SU-DHL-6 (cell line): ENCODE measurements around the gene BLNK.
A peak's percentile ranks its signal among the peaks of the same experiment; 100 is the strongest.

ENCODE experiments used
- H2AFZ ChIP-seq: fragments of 200-600 bp; sonication (generic); 2 replicates; pipeline ENCODE4 v1.6.1; 2014; ENCODE audit warnings: low read depth, mild to moderate bottlenecking, moderate library complexity, mixed read lengths, antibody characterized with exemption, low read length; ENCODE audit not compliant: severe bottlenecking
- H3F3A ChIP-seq: fragments of 200-600 bp; shearing (Covaris generic); 2 replicates; pipeline ENCODE4 v1.6.0; 2016; ENCODE audit warnings: antibody characterized with exemption, mild to moderate bottlenecking; ENCODE audit not compliant: insufficient read depth
- H3K27ac ChIP-seq: fragments of 200-600 bp; sonication (generic); 2 replicates; pipeline ENCODE4 v1.5.1; 2016; ENCODE audit warnings: low read depth, mild to moderate bottlenecking, low read length, moderate library complexity, mixed read lengths
- H3K27me3 ChIP-seq: fragments of 200-600 bp; sonication (generic), shearing (Covaris generic); 2 replicates; pipeline ENCODE4 v1.6.0; 2014; ENCODE audit warnings: mild to moderate bottlenecking, low read length
- H3K36me3 ChIP-seq: fragments of 200-600 bp; sonication (generic); 2 replicates; pipeline ENCODE4 v1.6.1; 2014; ENCODE audit warnings: mild to moderate bottlenecking, low read length, mixed read lengths
- H3K4me2 ChIP-seq: fragments of 300-600, 200-600 bp; shearing (Covaris generic), sonication (generic); 2 replicates; pipeline ENCODE4 v1.6.0; 2014; ENCODE audit warnings: low read length, low read depth, mild to moderate bottlenecking; ENCODE audit not compliant: poor library complexity, severe bottlenecking
- H3K4me3 ChIP-seq: fragments of 200-600 bp; sonication (generic); 2 replicates; pipeline ENCODE4 v1.5.1; 2014; ENCODE audit warnings: antibody characterized with exemption, low read length, mild to moderate bottlenecking, mixed read lengths; ENCODE audit not compliant: insufficient read depth, poor library complexity, severe bottlenecking
- H3K79me2 ChIP-seq: fragments of 200-600 bp; sonication (generic); 2 replicates; pipeline ENCODE4 v1.6.1; 2014; ENCODE audit warnings: mild to moderate bottlenecking, low read length, moderate library complexity; ENCODE audit not compliant: insufficient read depth
- H3K9ac ChIP-seq: fragments of 200-600 bp; sonication (generic); 2 replicates; pipeline ENCODE4 v1.7.0; 2014; ENCODE audit warnings: mild to moderate bottlenecking, low read length
- H3K9me2 ChIP-seq: fragments of 200-600 bp; sonication (generic); replicated peaks from 2 replicates; pipeline ENCODE4 v1.6.1; 2014; ENCODE audit warnings: low read length; ENCODE audit not compliant: insufficient read depth
- H3K9me3 ChIP-seq: fragments of 200-600 bp; sonication (generic); 2 replicates; pipeline ENCODE4 v1.6.1; 2014; ENCODE audit warnings: low read length, mixed read lengths; ENCODE audit not compliant: insufficient read depth
- H4K20me1 ChIP-seq: fragments of 200-600 bp; sonication (generic); 2 replicates; pipeline ENCODE4 v1.6.1; 2014; ENCODE audit warnings: low read depth, mild to moderate bottlenecking, antibody characterized with exemption, low read length, moderate library complexity, mixed read lengths
- CTCF ChIP-seq: fragments of 200-600 bp; sonication (generic); IDR thresholded peaks from one replicate; pipeline ENCODE4 v1.5.1; 2017; ENCODE audit warnings: antibody characterized with exemption, mild to moderate bottlenecking, low read length, moderate library complexity; ENCODE audit not compliant: insufficient read depth, poor library complexity, severe bottlenecking
- EZH2phosphoT487 ChIP-seq: fragments of 200-600 bp; sonication (generic), shearing (Covaris generic); conservative IDR thresholded peaks from 2 replicates; pipeline ENCODE4 v1.6.1; 2018; ENCODE audit warnings: mild to moderate bottlenecking, antibody characterized with exemption, low read length, moderate library complexity, mixed read lengths

BLNK gene

GRCh38 chr10:96260014-96260413, 11.4 kb downstream of the BLNK start:
- Histone ChIP-seq H3F3A (peaks cover 5% of the 10 kb centered on the region; the same call in 1 of the 2 replicates), H3K36me3 (peaks cover 21% of the 10 kb centered on the region), H3K27me3 (no peaks in the 10 kb centered on the region), H3K27ac (peak overlapping the region; percentile 38), H3K4me2 (peak overlapping the region; percentile 27), H3K9me2 (no peaks in the 10 kb centered on the region), H2AFZ (no peak overlapping the region), H3K9ac (no peak overlapping the region), H3K4me3 (no peak overlapping the region), H3K79me2 (peaks cover 100% of the 10 kb centered on the region), H4K20me1 (peaks cover 13% of the 10 kb centered on the region; the same call in 1 of the 2 replicates), H3K9me3 (no peaks in the 10 kb centered on the region)
- TF ChIP-seq CTCF = no peak
- no peak for TF ChIP-seq EZH2phosphoT487

GRCh38 chr10:96259150-96259549, 12.2 kb downstream of the BLNK start:
- H3F3A ChIP-seq = peaks cover 5% of the 10 kb centered on the region; the same call in 1 of the 2 replicates
- H3K79me2 ChIP-seq = peaks cover 100% of the 10 kb centered on the region
- H3K4me3 ChIP-seq = no peak overlapping the region
- no peak overlapping the region for H3K9ac ChIP-seq
- peaks cover 13% of the 10 kb centered on the region; the same call in 1 of the 2 replicates for H4K20me1 ChIP-seq
- no peak overlapping the region for H3K27ac ChIP-seq
- H3K27me3 ChIP-seq = no peaks in the 10 kb centered on the region
- no peak overlapping the region for H3K4me2 ChIP-seq
- no peaks in the 10 kb centered on the region for H3K9me2 ChIP-seq
- no peak for TF ChIP-seq CTCF
- no peak for TF ChIP-seq EZH2phosphoT487
- H2AFZ ChIP-seq = no peak overlapping the region
- no peaks in the 10 kb centered on the region for H3K9me3 ChIP-seq
- H3K36me3 ChIP-seq = peaks cover 18% of the 10 kb centered on the region

- H3K27ac ChIP-seq = peak overlapping the region; percentile 20
- no peak overlapping the region for H2AFZ ChIP-seq
- H3K27me3 ChIP-seq = no peaks in the 10 kb centered on the region
- peaks cover 98% of the 10 kb centered on the region for H3K79me2 ChIP-seq
- H3K9me2 ChIP-seq = no peaks in the 10 kb centered on the region
- peaks cover 13% of the 10 kb centered on the region; the same call in 1 of the 2 replicates for H4K20me1 ChIP-seq
- H3K9ac ChIP-seq = no peak overlapping the region
- peaks cover 18% of the 10 kb centered on the region for H3K36me3 ChIP-seq
- H3K4me3 ChIP-seq = no peak overlapping the region
- H3K9me3 ChIP-seq = no peaks in the 10 kb centered on the region
- H3K4me2 ChIP-seq = no peak overlapping the region
- TF ChIP-seq CTCF (no peak), EZH2phosphoT487 (no peak)
- peaks cover 5% of the 10 kb centered on the region; the same call in 1 of the 2 replicates for H3F3A ChIP-seq
These were observed 13.4 kb downstream of the BLNK start for GRCh38 chr10:96257944-96258343.
